ENCODE results near the gene FBXO31. TPM values are rescaled to one million over a fixed set of nuclear protein-coding genes. Genes with fewer than 3 reads are reported as not detected.

FBXO31 gene
- total RNA-seq, 1 donor from 2014 or later: 93.3 TPM

DNA sequence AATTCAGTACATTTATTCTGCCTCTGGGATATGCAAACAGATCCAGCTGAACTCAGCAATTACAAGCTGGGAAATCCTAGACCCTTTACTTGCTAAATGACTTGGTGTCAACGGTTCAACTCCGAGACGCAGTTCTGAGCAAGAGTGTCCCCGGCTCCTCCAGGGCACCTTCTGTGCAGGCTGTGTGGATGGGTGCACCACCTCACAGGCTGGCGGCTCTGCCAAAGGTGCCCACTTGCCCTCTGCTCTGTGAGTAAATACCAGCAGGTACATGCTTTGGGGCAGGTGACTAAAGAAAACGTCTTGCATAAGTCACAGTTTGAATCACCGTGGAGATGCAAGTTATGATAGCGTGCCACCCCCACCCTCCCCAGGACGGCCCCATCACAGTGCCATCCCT is 31.9 kb upstream of the FBXO31 start:
- H3K36me3 ChIP-seq: peaks cover 0 to 74% of the 10 kb centered on the region in 2 donors
- intact Hi-C loops (cut with DNase I): loop anchor here (10.0 kb wide), 2 partner anchors 79 to 219 kb away; partner anchors contain the start of gene ZCCHC14
- H3K27ac ChIP-seq: no peak overlapping the region
- H3K9me3 ChIP-seq: no peaks in the 10 kb centered on the region
- no peak for TF ChIP-seq CTCF (IDR thresholded peaks at IDR 0.05)
- TF ChIP-seq POLR2A (IDR thresholded peaks at IDR 0.05): no peak
- no peak for TF ChIP-seq POLR2AphosphoS5 (IDR thresholded peaks at IDR 0.05; ENCODE audit: insufficient read depth in 1 of 2, low read depth in 1 of 2)
- no peak for DNase-seq (ENCODE audit: extremely low spot score in 2 of 2)
- no peaks in the 10 kb centered on the region for H3K27me3 ChIP-seq
- no peaks in the 10 kb centered on the region for H3K4me1 ChIP-seq
- no peak overlapping the region for H3K4me3 ChIP-seq

DNA sequence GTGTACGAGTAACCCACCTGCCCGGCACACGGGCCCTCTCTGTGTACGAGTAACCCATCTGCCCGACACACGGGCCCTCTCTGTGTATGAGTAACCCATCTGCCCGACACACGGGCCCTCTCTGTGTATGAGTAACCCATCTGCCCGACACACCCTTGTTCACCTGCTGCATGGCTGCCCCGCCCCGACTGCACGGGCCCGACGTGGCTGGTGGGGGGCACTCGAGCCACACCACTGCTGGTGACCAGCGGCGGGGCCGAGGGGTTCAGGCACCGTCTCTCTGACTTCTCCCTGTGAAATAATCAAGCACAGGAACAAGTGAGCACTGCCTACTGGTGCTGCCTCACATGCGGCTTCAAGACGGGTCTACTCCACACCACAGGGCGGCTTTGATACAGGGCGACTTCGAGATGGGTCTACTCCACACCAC is 30.7 kb upstream of the FBXO31 start:
- Histone ChIP-seq H3K9me3 (no peaks in the 10 kb centered on the region), H3K27me3 (no peaks in the 10 kb centered on the region), H3K36me3 (peaks cover 0 to 71% of the 10 kb centered on the region in 2 donors), H3K27ac (no peak overlapping the region), H3K4me3 (no peak overlapping the region), H3K4me1 (no peaks in the 10 kb centered on the region)
- DNase-seq (ENCODE audit: extremely low spot score in 2 of 2): no peak
- intact Hi-C loops (cut with DNase I): loop anchor here (10.0 kb wide), 2 partner anchors 81 to 221 kb away; partner anchors contain the start of gene ZCCHC14
- TF ChIP-seq CTCF (IDR thresholded peaks at IDR 0.05) (no peak), POLR2A (IDR thresholded peaks at IDR 0.05) (no peak), POLR2AphosphoS5 (IDR thresholded peaks at IDR 0.05; ENCODE audit: insufficient read depth in 1 of 2, low read depth in 1 of 2) (no peak)

GRCh38 chr16:87412996-87413421 is 29.4 kb upstream of the FBXO31 start:
- no peaks in the 10 kb centered on the region for H3K9me3 ChIP-seq
- intact Hi-C loops (cut with DNase I): loop anchor here (10.0 kb wide), 2 partner anchors 82 to 222 kb away; partner anchors contain the start of gene ZCCHC14
- H3K27me3 ChIP-seq: no peaks in the 10 kb centered on the region
- TF ChIP-seq POLR2AphosphoS5 (IDR thresholded peaks at IDR 0.05; ENCODE audit: insufficient read depth in 1 of 2, low read depth in 1 of 2) (no peak), POLR2A (IDR thresholded peaks at IDR 0.05) (no peak)
- H3K27ac ChIP-seq: no peak overlapping the region
- DNase-seq (ENCODE audit: extremely low spot score in 2 of 2): no peak
- H3K4me1 ChIP-seq: no peaks in the 10 kb centered on the region
- H3K36me3 ChIP-seq: peaks cover 0 to 63% of the 10 kb centered on the region in 2 donors
- H3K4me3 ChIP-seq: no peak overlapping the region

DNA sequence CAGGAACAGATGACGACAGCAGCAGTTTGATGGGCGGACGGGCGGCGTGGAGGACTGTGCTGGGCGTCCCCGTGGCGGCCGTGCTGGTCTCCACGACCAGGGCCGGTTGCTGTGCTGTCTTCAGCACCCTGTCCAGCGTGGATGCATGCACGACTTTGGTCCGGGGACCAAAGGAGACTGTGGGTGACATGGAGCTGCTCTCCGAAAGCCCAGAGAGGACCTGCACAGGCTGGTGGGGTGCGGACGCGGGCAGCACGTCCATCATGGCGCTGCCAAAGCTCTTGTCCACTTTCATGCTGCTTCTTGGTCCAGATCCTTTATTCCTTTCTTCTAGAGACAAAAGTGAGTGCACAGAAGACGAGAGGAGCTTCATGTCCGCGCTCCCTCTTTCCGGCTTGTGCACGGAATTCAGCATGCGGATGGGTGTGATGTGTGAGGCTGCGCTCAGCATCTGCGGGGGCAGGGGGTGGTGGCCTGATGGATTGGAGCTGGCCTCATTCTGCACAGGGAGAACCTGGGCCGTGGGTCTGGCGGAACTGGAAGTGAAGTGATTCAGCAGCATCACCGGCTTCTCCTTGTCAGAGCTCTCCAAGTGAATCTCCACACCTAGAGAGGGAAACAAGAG is 28.9 kb upstream of the FBXO31 start:
- Histone ChIP-seq H3K36me3 (peaks cover 0 to 62% of the 10 kb centered on the region in 2 donors), H3K4me3 (no peak overlapping the region), H3K4me1 (no peaks in the 10 kb centered on the region), H3K27ac (no peak overlapping the region), H3K9me3 (no peaks in the 10 kb centered on the region), H3K27me3 (no peaks in the 10 kb centered on the region)
- intact Hi-C loops (cut with DNase I): loop anchor here (10.0 kb wide), 2 partner anchors 82 to 222 kb away; partner anchors contain the start of gene ZCCHC14
- no peak for DNase-seq (ENCODE audit: extremely low spot score in 2 of 2)
- TF ChIP-seq POLR2A (IDR thresholded peaks at IDR 0.05): no peak
- TF ChIP-seq POLR2AphosphoS5 (IDR thresholded peaks at IDR 0.05; ENCODE audit: insufficient read depth in 1 of 2, low read depth in 1 of 2): no peak
- no peak for TF ChIP-seq CTCF (IDR thresholded peaks at IDR 0.05)

DNA sequence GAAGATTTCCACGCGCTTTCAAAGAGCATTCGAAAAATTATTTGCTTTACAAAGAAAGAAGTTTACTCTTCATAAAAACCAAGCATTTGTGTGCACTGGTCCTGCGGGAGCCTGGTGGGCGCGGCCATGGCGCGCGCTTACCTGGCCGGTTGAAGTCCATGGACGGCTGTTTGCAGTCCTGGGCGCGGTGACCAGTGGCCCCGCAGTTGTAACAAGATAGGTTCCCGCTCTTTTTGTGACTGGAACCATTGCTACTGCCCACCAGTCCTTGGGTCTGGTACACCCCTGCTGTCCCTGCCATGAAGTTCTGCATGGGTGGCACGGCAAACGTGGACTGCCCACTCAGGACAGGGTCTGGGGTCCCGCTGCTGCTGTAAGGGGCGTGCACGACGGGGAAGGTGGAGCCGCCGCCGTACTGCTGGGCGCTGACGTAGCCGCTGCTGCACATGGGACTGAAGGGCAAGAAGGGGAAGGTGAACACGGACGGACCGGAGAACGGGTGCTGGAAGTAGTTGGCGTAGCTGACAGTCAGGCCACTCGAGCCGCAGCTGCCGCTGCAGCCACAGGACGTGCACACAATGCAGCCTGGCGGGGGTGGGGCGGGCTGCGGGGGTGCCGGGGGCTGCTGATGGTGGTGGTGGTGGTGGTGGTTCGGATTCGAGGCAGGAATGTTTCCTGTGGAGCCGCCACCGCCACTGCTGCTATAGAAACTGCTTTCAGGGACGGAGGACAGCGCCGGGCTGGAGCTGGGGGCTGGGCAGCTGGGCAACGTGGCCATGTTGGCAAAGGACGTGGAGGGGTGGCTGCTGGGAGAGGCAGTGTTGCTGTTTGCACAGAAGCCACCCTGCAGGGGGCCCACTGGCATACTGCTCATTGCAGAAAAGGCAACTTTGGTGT is 28.0 kb upstream of the FBXO31 start:
- DNase-seq (ENCODE audit: extremely low spot score in 2 of 2): no peak
- Histone ChIP-seq H3K4me1 (no peaks in the 10 kb centered on the region), H3K9me3 (no peaks in the 10 kb centered on the region), H3K36me3 (peaks cover 0 to 55% of the 10 kb centered on the region in 2 donors), H3K27ac (no peak overlapping the region), H3K4me3 (no peak overlapping the region), H3K27me3 (no peaks in the 10 kb centered on the region)
- TF ChIP-seq POLR2AphosphoS5 (IDR thresholded peaks at IDR 0.05; ENCODE audit: insufficient read depth in 1 of 2, low read depth in 1 of 2) (no peak), CTCF (IDR thresholded peaks at IDR 0.05) (no peak), POLR2A (IDR thresholded peaks at IDR 0.05) (no peak)
- intact Hi-C loops (cut with DNase I): loop anchor here (10.0 kb wide), 2 partner anchors 83 to 223 kb away; partner anchors contain the start of gene ZCCHC14
